Cardiac septum (tissue), 1 donor: Measurements from ENCODE around the gene TRMO. TPM values are rescaled to one million over a fixed set of nuclear protein-coding genes. Genes with fewer than 3 reads are reported as not detected.

Experiments used
- total RNA-seq: library from RNA; stranded (reverse); fragmentation: NEBNext Ultra II Directional; extraction: Animal tissue kit (Norgen Biotek cat#: 25700); gene quantifications from one replicate; pipeline ENCODE4 v1.2.1, GENCODE V29; 2021
- donor health status: DM: no; HTN: no; CAD: no.

The TRMO gene
- total RNA-seq, 1 donor from 2014 or later: 7.3 TPM

Other genes starting within 250 kb of the TRMO start
- gene XPA, start 225.2 kb downstream of the TRMO start, total RNA-seq: 10.3 TPM
- gene FOXE1, start 69.3 kb downstream of the TRMO start, total RNA-seq: not detected
- 0.48 TPM for gene HEMGN, start 15.7 kb upstream of the TRMO start, total RNA-seq
- gene ANP32B, start 60.8 kb upstream of the TRMO start, total RNA-seq: 69.0 TPM
- 26.3 TPM for gene NANS, start 134.2 kb upstream of the TRMO start, total RNA-seq
- 1.8 TPM for gene TRIM14, start 196.7 kb upstream of the TRMO start, total RNA-seq